GM10266 (cell line): ENCODE results near the gene A4GALT.
"Not testable (repeated sequence)": the region's sequence is repeated elsewhere in the genome, so short reads cannot be mapped to it uniquely, and the experiment has no call there.

Experiments used
- DNase-seq: peaks from one replicate; pipeline ENCODE4 v3.0.0; 2012; ENCODE audit errors: extremely low spot score
- TF ChIP-seq, protein P1 (sequence below): IDR thresholded peaks from 2 replicates; pipeline ENCODE4 v1.5.1; 2012; ENCODE audit warnings: mild to moderate bottlenecking, low read depth; ENCODE audit not compliant: control insufficient read depth, insufficient read depth; ENCODE audit errors: missing control alignments

The A4GALT gene

DNA sequence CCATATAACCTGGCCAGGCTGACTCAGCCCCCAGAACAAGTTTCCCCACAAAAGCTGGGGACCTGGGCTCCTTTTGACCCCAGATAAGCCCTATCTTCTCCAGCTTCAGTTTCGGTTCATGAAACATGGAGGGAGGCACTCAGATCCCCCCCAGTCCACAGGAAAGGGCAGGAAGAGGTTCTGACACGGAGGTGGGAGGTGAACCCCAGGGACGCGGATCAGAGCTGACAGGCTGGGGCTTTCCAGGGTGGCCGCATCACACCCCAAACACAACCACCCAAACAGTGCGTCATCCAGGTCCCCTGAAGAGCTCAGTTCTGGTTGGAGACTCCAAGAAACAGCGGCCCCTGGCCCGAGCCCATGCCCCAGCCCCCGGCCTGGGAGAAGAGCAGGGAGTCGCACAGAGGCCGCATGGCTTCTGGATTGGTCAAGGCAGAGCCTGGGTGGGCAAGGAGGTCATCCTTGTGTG, 44.3 kb upstream of the A4GALT start:
- DNase-seq = peak; percentile 55
- TF ChIP-seq, protein P1, sequence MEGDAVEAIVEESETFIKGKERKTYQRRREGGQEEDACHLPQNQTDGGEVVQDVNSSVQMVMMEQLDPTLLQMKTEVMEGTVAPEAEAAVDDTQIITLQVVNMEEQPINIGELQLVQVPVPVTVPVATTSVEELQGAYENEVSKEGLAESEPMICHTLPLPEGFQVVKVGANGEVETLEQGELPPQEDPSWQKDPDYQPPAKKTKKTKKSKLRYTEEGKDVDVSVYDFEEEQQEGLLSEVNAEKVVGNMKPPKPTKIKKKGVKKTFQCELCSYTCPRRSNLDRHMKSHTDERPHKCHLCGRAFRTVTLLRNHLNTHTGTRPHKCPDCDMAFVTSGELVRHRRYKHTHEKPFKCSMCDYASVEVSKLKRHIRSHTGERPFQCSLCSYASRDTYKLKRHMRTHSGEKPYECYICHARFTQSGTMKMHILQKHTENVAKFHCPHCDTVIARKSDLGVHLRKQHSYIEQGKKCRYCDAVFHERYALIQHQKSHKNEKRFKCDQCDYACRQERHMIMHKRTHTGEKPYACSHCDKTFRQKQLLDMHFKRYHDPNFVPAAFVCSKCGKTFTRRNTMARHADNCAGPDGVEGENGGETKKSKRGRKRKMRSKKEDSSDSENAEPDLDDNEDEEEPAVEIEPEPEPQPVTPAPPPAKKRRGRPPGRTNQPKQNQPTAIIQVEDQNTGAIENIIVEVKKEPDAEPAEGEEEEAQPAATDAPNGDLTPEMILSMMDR = no peak

- TF ChIP-seq, protein P1 = no peak
- DNase-seq = no peak
Measured at GRCh38 chr22:42763965-42764480, 43.4 kb upstream of the A4GALT start.

GRCh38 chr22:42760806-42761565, 40.3 kb upstream of the A4GALT start:
- DNase-seq = peak; percentile 35
- TF ChIP-seq, protein P1 = no peak

DNA sequence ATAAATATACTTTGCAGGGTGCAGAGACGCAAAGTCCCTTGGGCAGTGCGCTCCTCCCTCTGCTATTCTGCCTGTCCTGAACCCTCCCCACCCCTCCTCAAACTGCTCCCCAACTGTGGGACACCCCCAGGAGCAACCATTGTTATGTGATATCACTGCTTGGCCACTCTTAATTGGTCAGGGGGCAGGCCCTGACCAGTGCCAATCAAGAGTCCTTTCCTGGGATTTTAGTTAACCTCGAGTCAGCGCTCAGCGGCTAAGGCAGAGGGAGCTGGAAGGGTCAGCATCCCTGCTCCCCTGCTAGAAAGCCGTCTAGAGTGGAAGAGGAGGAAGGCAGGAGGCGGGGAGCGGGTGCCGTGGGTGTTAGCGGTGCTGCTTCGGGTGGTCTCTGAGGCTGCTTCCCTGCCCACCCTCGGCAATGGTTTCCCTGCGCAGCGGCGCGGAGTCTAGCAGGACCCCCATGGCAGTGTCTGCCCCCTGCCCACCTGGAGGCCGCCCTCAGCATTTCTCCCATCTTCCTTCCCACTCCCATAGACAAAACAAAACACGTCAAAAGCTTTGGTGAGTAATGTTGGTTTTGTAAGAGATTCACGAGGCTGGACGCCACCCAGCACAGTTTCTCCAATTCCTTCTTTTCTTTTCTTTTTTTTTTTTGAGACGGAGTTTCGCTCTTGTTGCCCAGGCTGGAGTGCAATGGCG, 38.4 kb upstream of the A4GALT start:
- TF ChIP-seq, protein P1 = no peak

DNA sequence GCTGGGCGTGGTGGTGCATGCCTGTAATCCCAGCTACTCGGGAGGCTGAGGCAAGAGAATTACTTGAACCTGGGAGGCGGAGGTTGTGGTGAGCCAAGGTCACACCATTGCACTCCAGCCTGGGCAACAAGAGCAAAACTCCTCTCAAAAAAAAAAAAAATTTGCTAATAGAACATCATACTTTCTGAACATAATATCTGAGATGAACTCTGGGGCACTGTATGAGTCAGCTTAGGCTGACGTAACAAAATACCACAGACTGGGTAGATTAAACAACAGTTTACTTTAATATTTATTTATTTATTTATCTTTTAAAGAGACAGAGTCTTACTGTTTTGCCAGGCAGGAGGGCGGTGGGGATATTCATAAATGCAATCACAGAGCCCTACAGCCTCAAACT, 34.9 kb upstream of the A4GALT start:
- not testable (repeated sequence) for DNase-seq

More for the DNA sequence above, 38.4 kb upstream of the A4GALT start:
- no peak for DNase-seq

DNA sequence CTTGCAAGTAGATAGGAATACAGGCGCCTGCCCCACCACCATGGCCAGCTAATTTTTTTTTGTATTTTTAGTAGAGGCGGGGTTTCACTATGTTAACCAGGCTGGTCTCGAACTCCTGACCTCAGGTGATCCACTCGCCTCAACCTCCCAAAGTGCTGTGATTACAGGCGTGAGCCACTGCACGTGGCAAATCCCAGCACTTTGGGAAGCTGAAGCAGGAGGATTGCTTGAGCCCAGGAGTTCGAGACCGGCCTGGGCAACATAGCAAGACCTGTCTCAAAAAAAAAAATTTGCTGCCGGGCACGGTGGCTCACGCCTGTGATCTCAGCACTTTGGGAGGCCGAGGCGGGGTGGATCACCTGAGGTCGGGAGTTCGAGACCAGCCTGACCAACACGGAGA, 34.5 kb upstream of the A4GALT start:
- DNase-seq = not testable (repeated sequence)

DNA sequence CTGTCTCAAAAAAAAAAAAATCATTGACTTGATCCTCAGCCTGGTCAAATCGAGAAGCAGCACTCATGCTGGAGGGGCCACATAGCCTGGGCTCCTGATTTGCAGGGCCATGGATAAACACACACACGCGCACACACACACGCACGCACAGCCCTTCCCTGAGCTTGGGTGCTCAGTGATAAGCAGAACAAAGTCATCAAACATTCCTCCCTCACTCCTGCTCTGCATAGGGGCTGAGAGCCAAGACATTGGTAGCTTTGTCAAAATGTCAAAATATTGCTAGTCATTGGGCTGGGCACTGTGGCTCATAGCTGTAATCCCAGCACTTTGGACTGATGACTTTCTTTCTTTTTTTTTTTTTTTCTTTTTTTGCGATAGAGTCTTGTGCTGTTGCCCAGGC, 34.0 kb upstream of the A4GALT start:
- DNase-seq = peak; percentile 9
- TF ChIP-seq, protein P1 = no peak

DNA sequence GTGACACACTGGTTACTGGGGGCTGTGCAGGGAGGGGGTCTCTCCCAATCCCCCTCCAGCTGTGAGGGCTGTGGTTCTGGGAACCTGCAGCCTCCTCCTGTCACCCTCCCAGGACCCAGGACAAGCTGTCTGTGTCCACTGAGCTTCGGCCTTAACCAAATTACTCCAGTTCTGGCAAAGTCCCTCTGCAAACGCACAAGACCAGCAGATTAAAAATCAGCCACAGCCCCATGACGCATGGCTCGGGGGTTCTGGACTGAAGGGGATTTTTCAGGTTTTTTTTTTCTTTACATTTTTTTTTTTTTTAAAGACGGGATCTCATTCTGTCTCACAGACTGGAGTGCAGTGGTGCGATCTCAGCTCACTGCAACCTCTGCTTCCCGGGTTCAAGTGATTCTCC, 32.2 kb upstream of the A4GALT start:
- TF ChIP-seq, protein P1 = no peak
- DNase-seq = peak; percentile 81
